ENCODE measurements around the gene PLXNB3. TPM values are rescaled to one million over a fixed set of nuclear protein-coding genes. Genes with fewer than 3 reads are reported as not detected.
A peak's percentile ranks its signal among the peaks of the same experiment; 100 is the strongest.

PLXNB3 gene
- total RNA-seq: 1 to 10 TPM in 1 of 2 experiments, under 1 TPM in 1; 0.83 to 1.4 TPM

DNA sequence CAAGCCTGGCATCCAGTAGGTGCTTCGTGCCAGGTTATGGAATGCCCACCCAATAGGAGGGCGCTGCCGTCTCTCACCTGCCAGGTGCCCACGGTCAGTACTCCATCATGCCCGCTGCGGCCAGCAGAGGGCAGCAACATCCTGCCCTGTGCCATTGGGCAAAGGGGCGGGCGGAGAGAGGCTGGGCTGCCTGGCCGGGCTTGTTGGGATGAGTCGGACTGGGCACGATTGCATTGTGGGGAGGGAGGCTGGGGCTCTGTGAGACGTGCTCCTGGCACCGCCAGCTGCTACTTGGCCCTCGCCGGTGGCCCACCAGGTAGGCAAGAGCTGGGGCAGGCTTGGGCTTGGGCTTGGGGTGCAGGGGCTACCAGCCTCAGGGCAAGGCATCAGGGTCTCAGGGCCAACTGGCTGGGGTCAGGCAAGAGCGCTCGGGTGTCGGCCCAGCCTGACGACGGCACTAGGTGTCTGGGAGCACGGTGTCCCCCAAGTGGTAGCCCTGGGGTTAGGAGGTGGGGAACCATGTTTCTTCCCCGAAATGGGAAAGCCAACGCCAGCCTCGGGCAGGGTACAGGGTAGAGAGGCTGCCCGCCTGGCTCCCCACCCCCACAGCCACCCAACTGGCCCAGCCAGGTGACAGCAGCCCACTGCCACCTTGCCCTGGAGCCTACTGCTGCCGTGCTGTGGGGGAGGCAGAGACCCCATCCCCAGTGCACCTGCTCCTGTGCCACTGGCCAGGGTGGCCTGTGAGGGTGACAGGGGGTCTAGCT is at the start of gene PLXNB3:
TSS of gene PLXNB3 (plus strand) at position 261 of the 767 bp plus-strand sequence. CDS start 1,287 bp downstream, outside the sequence.
- Mint-ChIP-seq H3K4me3 (no peak within 1 kb of the TSS), H3K27ac (no peak within 1 kb of the TSS), H3K4me1 (ENCODE audit: low read depth) (peaks cover 22% of the 10 kb centered on the region), H3K36me3 (ENCODE audit: low read depth) (no peaks in the 10 kb centered on the region), H3K27me3 (ENCODE audit: low read depth) (no peaks in the 10 kb centered on the region), H3K9me3 (ENCODE audit: insufficient read depth) (no peaks in the 10 kb centered on the region)
- ATAC-seq: peak; percentile 86
- peak; percentile 76 for DNase-seq
- ChIA-PET CTCF (interaction anchor here (0.6 to 1.4 kb wide), 8 partner anchors 19 to 204 kb away, joined by 3 to 4 read pairs (median 3); no protein-coding TSS in a partner anchor), POLR2A (no interaction called here)

DNA sequence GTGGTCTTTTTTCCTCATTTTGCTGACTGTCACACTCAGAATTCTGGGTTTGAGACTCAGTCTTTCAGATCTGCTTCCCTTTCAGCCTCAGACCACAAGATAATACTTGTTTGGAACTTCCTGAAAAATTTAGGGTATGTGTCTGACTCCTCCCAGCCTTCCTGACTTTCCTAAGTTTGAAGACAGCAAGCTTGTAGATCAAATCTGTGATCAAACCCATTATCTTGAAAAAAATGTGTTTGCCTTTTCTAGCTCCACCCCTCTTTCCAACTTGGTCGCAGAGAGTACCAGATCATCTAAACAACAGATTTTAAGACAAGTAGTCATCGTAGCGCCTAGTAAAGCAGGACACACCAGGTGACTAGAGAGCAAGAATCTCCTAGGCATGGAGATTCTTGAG is 49.8 kb upstream of the PLXNB3 start:
- POLR2A ChIA-PET: no interaction called here
- no peaks in the 10 kb centered on the region for H3K9me3 Mint-ChIP-seq (ENCODE audit: insufficient read depth)
- H3K36me3 Mint-ChIP-seq (ENCODE audit: low read depth): peaks cover 33% of the 10 kb centered on the region

DNA sequence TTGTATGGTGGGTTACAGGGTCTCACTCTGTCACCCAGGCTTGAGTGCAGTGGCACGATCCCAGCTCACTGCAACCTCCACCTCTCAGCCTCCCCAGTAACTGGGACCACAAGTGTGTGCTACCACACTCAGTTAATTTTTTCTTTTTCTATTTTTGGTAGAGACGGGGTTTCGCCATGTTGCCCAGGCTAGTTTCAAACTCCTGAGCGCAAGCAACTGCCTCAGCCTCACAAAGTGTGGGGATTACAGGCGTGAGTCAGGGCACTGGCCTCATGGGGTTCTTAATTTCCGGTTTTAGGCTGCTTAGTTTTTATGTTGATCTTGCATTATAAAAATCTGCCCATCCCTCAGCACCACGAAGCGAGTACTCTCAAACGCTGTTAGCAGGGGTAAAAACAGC is 46.6 kb upstream of the PLXNB3 start:
- Mint-ChIP-seq H3K9me3 (ENCODE audit: insufficient read depth) (no peaks in the 10 kb centered on the region), H3K4me1 (ENCODE audit: low read depth) (peaks cover 11% of the 10 kb centered on the region), H3K27ac (no peak overlapping the region), H3K4me3 (no peak overlapping the region), H3K27me3 (ENCODE audit: low read depth) (no peaks in the 10 kb centered on the region), H3K36me3 (ENCODE audit: low read depth) (peaks cover 38% of the 10 kb centered on the region)
- DNase-seq: no peak
- POLR2A ChIA-PET: no interaction called here
- CTCF ChIA-PET: no interaction called here
- ATAC-seq: no peak

More for the DNA sequence above, 49.8 kb upstream of the PLXNB3 start:
- ATAC-seq (no peak), DNase-seq (no peak)
- no peak overlapping the region for H3K4me3 Mint-ChIP-seq
- H3K27me3 Mint-ChIP-seq (ENCODE audit: low read depth): no peaks in the 10 kb centered on the region
- CTCF ChIA-PET: no interaction called here
- no peaks in the 10 kb centered on the region for H3K4me1 Mint-ChIP-seq (ENCODE audit: low read depth)
- no peak overlapping the region for H3K27ac Mint-ChIP-seq

GRCh38 chrX:153719238-153719637 is 44.8 kb upstream of the PLXNB3 start:
- Mint-ChIP-seq H3K27ac (no peak overlapping the region), H3K36me3 (ENCODE audit: low read depth) (peaks cover 39% of the 10 kb centered on the region), H3K4me1 (ENCODE audit: low read depth) (peaks cover 13% of the 10 kb centered on the region), H3K27me3 (ENCODE audit: low read depth) (no peaks in the 10 kb centered on the region), H3K9me3 (ENCODE audit: insufficient read depth) (no peaks in the 10 kb centered on the region), H3K4me3 (no peak overlapping the region)
- ChIA-PET CTCF (interaction anchor here (0.8 to 0.9 kb wide), 2 partner anchors 58 to 874 kb away, joined by 3 read pairs; no protein-coding TSS in a partner anchor), POLR2A (interaction anchor here (0.8 kb wide), 1 partner anchor 10 kb away, joined by 3 read pairs; no protein-coding TSS in a partner anchor)
- ATAC-seq: no peak
- DNase-seq: no peak

- H3K27me3 Mint-ChIP-seq (ENCODE audit: low read depth): no peaks in the 10 kb centered on the region
- no peak overlapping the region for H3K27ac Mint-ChIP-seq
- ChIA-PET POLR2A (interaction anchor here (0.8 kb wide), 1 partner anchor 10 kb away, joined by 3 read pairs; no protein-coding TSS in a partner anchor), CTCF (interaction anchor here (0.8 to 0.9 kb wide), 2 partner anchors 58 to 873 kb away, joined by 3 read pairs; no protein-coding TSS in a partner anchor)
- DNase-seq (no peak), ATAC-seq (no peak)
- no peak overlapping the region for H3K4me3 Mint-ChIP-seq
- H3K36me3 Mint-ChIP-seq (ENCODE audit: low read depth): peaks cover 37% of the 10 kb centered on the region
- H3K9me3 Mint-ChIP-seq (ENCODE audit: insufficient read depth): no peaks in the 10 kb centered on the region
- H3K4me1 Mint-ChIP-seq (ENCODE audit: low read depth): peaks cover 13% of the 10 kb centered on the region
Observed at GRCh38 chrX:153719701-153720100, 44.3 kb upstream of the PLXNB3 start.

DNA sequence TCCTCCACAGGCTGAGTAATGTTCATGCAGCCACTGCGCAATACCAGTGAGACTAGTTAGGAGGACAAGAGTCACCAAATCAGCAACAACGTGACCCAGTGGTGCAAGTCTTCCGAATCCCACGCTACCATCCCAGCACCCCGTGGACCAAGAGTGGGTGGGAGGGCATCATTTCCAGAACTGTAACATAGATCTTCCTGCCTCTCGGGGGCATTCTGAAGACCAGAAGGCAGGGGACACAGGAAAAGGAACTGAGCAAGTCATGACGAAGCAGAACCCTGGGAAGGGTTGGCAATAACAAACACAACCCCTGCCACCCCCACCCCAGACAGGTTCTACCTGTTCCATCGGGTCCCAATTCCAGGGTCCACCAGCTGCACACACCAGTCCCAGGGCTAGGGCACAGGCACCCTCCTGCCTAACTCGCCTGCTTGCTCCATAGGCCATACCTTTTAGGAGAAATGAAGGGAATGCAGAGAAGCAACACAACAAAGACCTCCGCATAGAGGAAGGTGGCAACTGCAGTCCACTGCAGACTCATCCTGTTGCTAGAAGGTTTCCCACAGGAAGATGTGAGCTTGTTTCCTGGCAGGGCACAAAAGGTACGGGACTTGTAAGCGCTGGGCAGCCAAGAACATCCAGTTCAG is 41.2 kb upstream of the PLXNB3 start:
- ChIA-PET CTCF (interaction anchor here (1.0 kb wide), 1 partner anchor 15 kb away, joined by 3 read pairs; no protein-coding TSS in a partner anchor), POLR2A (no interaction called here)
- Mint-ChIP-seq H3K9me3 (ENCODE audit: insufficient read depth) (no peaks in the 10 kb centered on the region), H3K36me3 (ENCODE audit: low read depth) (peaks cover 25% of the 10 kb centered on the region), H3K27me3 (ENCODE audit: low read depth) (no peaks in the 10 kb centered on the region), H3K27ac (peak overlapping the region; percentile 86), H3K4me1 (ENCODE audit: low read depth) (peaks cover 32% of the 10 kb centered on the region), H3K4me3 (peak overlapping the region; percentile 88)
- ATAC-seq (no peak), DNase-seq (no peak)

GRCh38 chrX:153723351-153724251 is 40.4 kb upstream of the PLXNB3 start:
- peaks cover 33% of the 10 kb centered on the region for H3K4me1 Mint-ChIP-seq (ENCODE audit: low read depth)
- ATAC-seq (peak; percentile 37), DNase-seq (peak; percentile 60)
- POLR2A ChIA-PET: no interaction called here
- peak overlapping the region; percentile 86 for H3K27ac Mint-ChIP-seq
- peak overlapping the region; percentile 88 for H3K4me3 Mint-ChIP-seq
- CTCF ChIA-PET: interaction anchor here (1.0 kb wide), 1 partner anchor 16 kb away, joined by 3 read pairs; no protein-coding TSS in a partner anchor
- no peaks in the 10 kb centered on the region for H3K9me3 Mint-ChIP-seq (ENCODE audit: insufficient read depth)
- no peaks in the 10 kb centered on the region for H3K27me3 Mint-ChIP-seq (ENCODE audit: low read depth)
- peaks cover 26% of the 10 kb centered on the region for H3K36me3 Mint-ChIP-seq (ENCODE audit: low read depth)

DNA sequence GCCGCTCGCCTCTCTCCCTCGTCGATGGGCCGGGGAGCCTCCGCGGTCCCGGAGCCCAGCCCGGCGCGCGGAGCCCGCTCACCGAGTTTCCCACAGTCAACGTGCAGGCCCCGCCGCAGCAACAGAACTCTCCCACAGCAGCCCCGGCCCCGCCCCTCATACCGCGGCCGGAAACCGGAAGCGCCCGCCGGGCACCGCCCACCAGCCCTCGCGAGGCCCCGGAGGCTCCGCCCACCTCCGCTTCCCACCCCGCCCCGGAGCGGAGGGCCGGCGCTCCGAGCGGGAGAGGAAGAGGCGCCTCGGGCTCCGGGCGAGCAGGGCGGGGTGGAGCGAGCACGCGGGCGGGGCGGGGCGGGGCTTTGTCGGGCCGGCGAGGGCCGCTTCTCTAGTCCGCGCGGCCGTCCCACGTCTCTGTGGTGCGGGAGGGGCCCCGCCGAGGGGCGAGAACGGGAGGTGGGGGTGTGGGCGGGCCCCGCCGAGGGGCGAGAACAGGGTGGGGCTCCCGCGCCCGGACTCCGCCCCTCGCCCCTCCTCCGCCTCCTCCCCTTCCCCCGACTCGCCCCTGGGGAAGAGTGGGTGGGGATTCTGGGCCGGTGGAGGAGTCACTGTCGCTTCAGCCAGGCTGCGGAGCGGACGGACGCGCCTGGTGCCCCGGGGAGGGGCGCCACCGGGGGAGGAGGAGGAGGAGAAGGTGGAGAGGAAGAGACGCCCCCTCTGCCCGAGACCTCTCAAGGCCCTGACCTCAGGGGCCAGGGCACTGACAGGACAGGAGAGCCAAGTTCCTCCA is 39.6 kb upstream of the PLXNB3 start, which contains the start of the genes ABCD1 and BCAP31:
TSS of gene ABCD1 (plus strand) at position 605 of the 787 bp plus-strand sequence. CDS start 411 bp downstream, outside the sequence.
TSS of gene BCAP31 (minus strand) at position 136 of the 787 bp plus-strand sequence. CDS start 1,143 bp downstream, outside the sequence.
- peaks cover 23% of the 10 kb centered on the region for H3K36me3 Mint-ChIP-seq (ENCODE audit: low read depth)
- POLR2A ChIA-PET: no interaction called here
- ATAC-seq (peak; percentile 84), DNase-seq (peak; percentile 91)
- CTCF ChIA-PET: no interaction called here
- no peaks in the 10 kb centered on the region for H3K27me3 Mint-ChIP-seq (ENCODE audit: low read depth)
- peak within 1 kb of the TSS; percentile 88 for H3K4me3 Mint-ChIP-seq
- H3K27ac Mint-ChIP-seq: peak within 1 kb of the TSS; percentile 86
- H3K9me3 Mint-ChIP-seq (ENCODE audit: insufficient read depth): no peaks in the 10 kb centered on the region
- H3K4me1 Mint-ChIP-seq (ENCODE audit: low read depth): peaks cover 32% of the 10 kb centered on the region

GRCh38 chrX:153725039-153725831 is 38.8 kb upstream of the PLXNB3 start:
- H3K36me3 Mint-ChIP-seq (ENCODE audit: low read depth): peaks cover 25% of the 10 kb centered on the region
- peak overlapping the region; percentile 71 for H3K4me3 Mint-ChIP-seq
- POLR2A ChIA-PET: no interaction called here
- peak; percentile 34 for DNase-seq
- H3K4me1 Mint-ChIP-seq (ENCODE audit: low read depth): peaks cover 28% of the 10 kb centered on the region
- ATAC-seq: peak; percentile 4
- H3K27me3 Mint-ChIP-seq (ENCODE audit: low read depth): no peaks in the 10 kb centered on the region
- peak overlapping the region; percentile 77 for H3K27ac Mint-ChIP-seq
- H3K9me3 Mint-ChIP-seq (ENCODE audit: insufficient read depth): no peaks in the 10 kb centered on the region
- CTCF ChIA-PET: no interaction called here

DNA sequence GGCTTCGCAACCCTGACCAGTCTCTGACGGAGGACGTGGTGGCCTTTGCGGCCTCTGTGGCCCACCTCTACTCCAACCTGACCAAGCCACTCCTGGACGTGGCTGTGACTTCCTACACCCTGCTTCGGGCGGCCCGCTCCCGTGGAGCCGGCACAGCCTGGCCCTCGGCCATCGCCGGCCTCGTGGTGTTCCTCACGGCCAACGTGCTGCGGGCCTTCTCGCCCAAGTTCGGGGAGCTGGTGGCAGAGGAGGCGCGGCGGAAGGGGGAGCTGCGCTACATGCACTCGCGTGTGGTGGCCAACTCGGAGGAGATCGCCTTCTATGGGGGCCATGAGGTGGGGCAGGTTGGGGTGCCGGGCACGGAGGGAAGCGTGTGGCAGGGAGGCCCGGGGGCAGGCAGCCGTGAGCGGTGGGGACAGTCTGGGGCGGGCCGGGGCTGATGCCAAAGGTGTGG is 38.2 kb upstream of the PLXNB3 start:
- DNase-seq: no peak
- H3K4me3 Mint-ChIP-seq: peak overlapping the region; percentile 66
- POLR2A ChIA-PET: no interaction called here
- H3K27ac Mint-ChIP-seq: peak overlapping the region; percentile 83
- no peaks in the 10 kb centered on the region for H3K9me3 Mint-ChIP-seq (ENCODE audit: insufficient read depth)
- CTCF ChIA-PET: interaction anchor here (1.0 to 1.2 kb wide), 2 partner anchors 9 to 38 kb away, joined by 3 to 5 read pairs; no protein-coding TSS in a partner anchor
- ATAC-seq: no peak
- H3K36me3 Mint-ChIP-seq (ENCODE audit: low read depth): peaks cover 23% of the 10 kb centered on the region
- H3K27me3 Mint-ChIP-seq (ENCODE audit: low read depth): no peaks in the 10 kb centered on the region
- peaks cover 31% of the 10 kb centered on the region for H3K4me1 Mint-ChIP-seq (ENCODE audit: low read depth)

All from activated CD8-positive, alpha-beta T cell treated with anti-CD3 and anti-CD28 coated beads, Interleukin-2, amount 10 ng/mL, durations not matched to agents 7 days and 5 days (primary cell).